Measurements from ENCODE around the gene BIVM. TPM values are rescaled to one million over a fixed set of nuclear protein-coding genes. Genes with fewer than 3 reads are reported as not detected.

BIVM gene
- total and polyA plus RNA-seq, 5 experiments from 2014 or later: 4.5 to 12.1 (median 8.7) TPM

- no peak overlapping the region for H3K4me3 Mint-ChIP-seq
- H3K9me3 Mint-ChIP-seq: no peaks in the 10 kb centered on the region
- H3K27me3 Mint-ChIP-seq: no peaks in the 10 kb centered on the region
- H3K4me1 Mint-ChIP-seq: peaks cover 12 to 30% (median 18%) of the 10 kb centered on the region in 4 donors
- peaks cover 11 to 92% (median 15%) of the 10 kb centered on the region in 3 donors for H3K36me3 Mint-ChIP-seq
- H3K27ac Mint-ChIP-seq: peak overlapping the region in 5 of 10 donors; percentile 51 to 70 (median 65)
- ATAC-seq (no peak), DNase-seq (no peak)
- POLR2A ChIA-PET: no interaction called here
These were observed 73.2 kb downstream of the BIVM start for GRCh38 chr13:102872131-102872530.

- peaks cover 11 to 92% (median 15%) of the 10 kb centered on the region in 3 donors for H3K36me3 Mint-ChIP-seq
- POLR2A ChIA-PET: no interaction called here
- no peaks in the 10 kb centered on the region for H3K27me3 Mint-ChIP-seq
- no peak for ATAC-seq
- no peak overlapping the region for H3K4me3 Mint-ChIP-seq
- DNase-seq: no peak
- peak overlapping the region in 4 of 10 donors; percentile 41 to 68 (median 60) for H3K27ac Mint-ChIP-seq
- H3K9me3 Mint-ChIP-seq: no peaks in the 10 kb centered on the region
- peaks cover 10 to 26% (median 15%) of the 10 kb centered on the region in 4 donors for H3K4me1 Mint-ChIP-seq
These were observed 73.6 kb downstream of the BIVM start for GRCh38 chr13:102872531-102872930.

DNA sequence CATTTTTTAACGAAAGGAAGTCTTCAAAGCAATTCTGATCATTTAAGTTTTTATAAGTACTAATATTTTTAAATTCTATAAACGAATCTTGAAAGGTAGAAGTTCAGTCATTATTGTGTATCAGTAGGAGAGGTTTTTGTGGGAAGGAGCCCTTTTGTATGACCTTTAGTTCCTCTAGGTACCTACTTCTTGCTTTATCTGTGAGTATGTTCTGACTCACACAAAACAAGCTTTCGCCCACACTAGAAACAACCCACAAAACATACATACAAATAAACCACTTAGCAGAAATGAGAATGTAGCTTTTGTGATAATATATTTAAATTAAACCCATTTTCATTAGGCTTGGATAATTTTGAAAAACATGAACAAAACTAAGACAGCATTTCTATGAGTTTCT lies 74.7 kb downstream of the BIVM start:
- peaks cover 11 to 94% (median 15%) of the 10 kb centered on the region in 3 donors for H3K36me3 Mint-ChIP-seq
- no peaks in the 10 kb centered on the region for H3K9me3 Mint-ChIP-seq
- ATAC-seq (no peak), DNase-seq (no peak)
- peak overlapping the region in 2 of 10 donors; percentile 16 to 62 for H3K27ac Mint-ChIP-seq
- peaks cover 9 to 24% (median 13%) of the 10 kb centered on the region in 4 donors for H3K4me1 Mint-ChIP-seq
- H3K4me3 Mint-ChIP-seq: no peak overlapping the region
- POLR2A ChIA-PET: no interaction called here
- no peaks in the 10 kb centered on the region for H3K27me3 Mint-ChIP-seq

- Mint-ChIP-seq H3K27ac (no peak overlapping the region), H3K27me3 (no peaks in the 10 kb centered on the region), H3K4me3 (no peak overlapping the region), H3K9me3 (no peaks in the 10 kb centered on the region), H3K36me3 (peaks cover 11 to 86% (median 15%) of the 10 kb centered on the region in 3 donors), H3K4me1 (peaks cover 8 to 18% (median 12%) of the 10 kb centered on the region in 4 donors)
- POLR2A ChIA-PET: no interaction called here
- DNase-seq (no peak), ATAC-seq (no peak)
These were observed 76.3 kb downstream of the BIVM start for GRCh38 chr13:102875256-102875655.

- peaks cover 0 to 7% (median 2%) of the 10 kb centered on the region in 4 donors for H3K4me1 Mint-ChIP-seq
These were observed 78.4 kb downstream of the BIVM start for GRCh38 chr13:102877303-102877702.

DNA sequence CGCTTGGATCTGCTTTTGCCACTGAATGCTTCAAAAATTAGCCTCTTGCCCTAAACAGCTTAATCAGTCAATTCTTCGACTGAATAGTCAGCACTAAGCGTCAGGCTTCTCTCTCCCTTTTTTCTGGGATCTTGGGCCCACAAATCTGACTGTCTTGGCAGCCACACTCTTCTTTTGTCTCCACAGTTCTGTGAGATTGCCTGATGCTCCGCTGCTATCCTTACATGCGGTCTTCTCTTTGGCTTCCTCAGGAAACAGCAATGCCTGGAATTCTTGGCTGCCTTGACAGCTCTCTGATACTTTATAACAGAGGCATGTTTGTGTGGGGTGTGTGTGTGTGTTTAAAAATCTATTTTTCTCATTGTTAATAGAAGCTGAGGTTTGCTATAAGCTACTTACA lies 79.6 kb downstream of the BIVM start:
- no peaks in the 10 kb centered on the region for H3K9me3 Mint-ChIP-seq
- ATAC-seq (no peak), DNase-seq (no peak)
- H3K36me3 Mint-ChIP-seq: peaks cover 11 to 67% (median 11%) of the 10 kb centered on the region in 3 donors
- H3K4me1 Mint-ChIP-seq: peaks cover 0 to 5% (median 0%) of the 10 kb centered on the region in 4 donors
- no peaks in the 10 kb centered on the region for H3K27me3 Mint-ChIP-seq
- peak overlapping the region in 3 of 10 donors; percentile 3 to 32 (median 5) for H3K27ac Mint-ChIP-seq
- H3K4me3 Mint-ChIP-seq: no peak overlapping the region
- POLR2A ChIA-PET: no interaction called here

More at GRCh38 chr13:102877303-102877702, 78.4 kb downstream of the BIVM start:
- no peak overlapping the region for H3K27ac Mint-ChIP-seq
- no peaks in the 10 kb centered on the region for H3K9me3 Mint-ChIP-seq
- no peaks in the 10 kb centered on the region for H3K27me3 Mint-ChIP-seq
- peaks cover 11 to 72% (median 11%) of the 10 kb centered on the region in 3 donors for H3K36me3 Mint-ChIP-seq
- DNase-seq (no peak), ATAC-seq (no peak)
- no peak overlapping the region for H3K4me3 Mint-ChIP-seq
- POLR2A ChIA-PET: no interaction called here

DNA sequence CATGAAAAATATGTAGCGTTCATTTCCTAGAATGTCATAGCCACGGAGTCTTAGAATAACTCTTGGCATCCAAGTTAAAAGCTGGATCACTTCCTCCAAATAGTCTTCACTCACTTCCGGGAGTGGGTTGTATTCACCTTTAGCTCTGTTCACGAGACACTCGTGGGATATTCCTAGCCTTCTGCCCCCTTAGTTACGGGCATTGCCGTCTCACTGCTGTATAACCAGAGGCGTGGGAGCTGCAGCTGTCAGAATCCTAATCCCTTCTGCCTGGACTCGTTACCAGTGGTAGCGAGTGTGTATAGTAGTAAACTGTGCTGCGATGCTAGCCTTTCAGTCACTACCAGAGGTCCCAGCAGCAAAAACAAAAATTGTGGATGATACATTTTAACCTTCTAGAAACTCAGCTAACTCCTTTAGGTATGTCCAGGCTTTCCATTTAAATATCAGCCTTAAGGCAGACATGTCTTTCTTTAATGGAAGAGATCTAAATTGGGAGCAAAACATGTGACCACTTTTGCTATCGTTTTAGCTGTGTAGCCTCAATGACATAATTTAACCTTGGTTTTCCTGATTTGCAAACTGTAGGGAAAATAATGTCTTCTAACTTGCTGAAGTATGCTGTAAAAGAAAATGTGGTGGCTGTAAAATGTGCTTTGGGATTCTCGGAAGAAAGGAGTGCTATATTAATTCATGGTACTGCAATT lies 81.0 kb downstream of the BIVM start:
- no peak for ATAC-seq
- Mint-ChIP-seq H3K9me3 (no peaks in the 10 kb centered on the region), H3K4me3 (no peak overlapping the region), H3K27me3 (no peaks in the 10 kb centered on the region), H3K27ac (no peak overlapping the region), H3K36me3 (peaks cover 9 to 57% (median 11%) of the 10 kb centered on the region in 3 donors), H3K4me1 (peaks cover 0 to 5% (median 0%) of the 10 kb centered on the region in 4 donors)
- POLR2A ChIA-PET: no interaction called here
- DNase-seq: no peak

DNA sequence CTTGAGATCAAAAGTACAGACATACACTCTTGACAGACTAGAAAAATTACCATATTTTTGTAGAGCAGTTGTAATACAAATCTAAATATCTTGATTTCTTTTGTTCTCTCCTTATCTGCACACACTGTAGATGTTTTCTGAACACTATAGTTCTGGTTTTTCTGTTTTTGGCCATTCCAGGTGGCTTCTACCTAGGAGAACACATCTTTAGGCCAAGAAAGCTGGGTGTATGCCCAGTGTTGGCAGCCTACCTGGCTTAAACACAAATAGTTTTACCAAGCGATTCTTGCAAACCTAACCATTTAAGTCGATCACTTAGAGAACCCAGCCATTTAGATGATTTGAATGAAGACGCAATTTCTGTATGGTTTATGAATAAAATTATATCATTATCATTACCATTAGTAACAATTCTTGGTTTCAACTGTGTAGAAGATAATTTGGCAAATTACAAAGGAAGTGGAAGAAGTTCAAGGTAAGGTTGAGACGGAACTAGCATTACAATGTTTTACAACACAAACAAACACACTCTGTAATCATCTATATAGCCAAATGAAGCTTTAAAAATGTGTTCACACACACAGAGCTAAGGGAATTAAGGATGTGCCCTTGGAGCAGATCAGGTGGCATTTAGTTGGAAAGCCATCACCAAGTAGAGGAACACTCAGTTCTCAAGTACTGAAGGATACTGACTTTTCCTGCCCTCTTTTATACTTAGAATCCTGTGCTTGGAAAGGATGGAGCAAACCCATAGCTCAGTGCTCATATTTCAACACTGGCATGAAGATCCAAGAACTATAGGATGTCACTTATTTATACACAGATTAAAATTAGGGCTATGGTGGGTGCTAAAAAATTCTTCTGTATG lies 83.1 kb downstream of the BIVM start:
- POLR2A ChIA-PET: no interaction called here
- H3K27ac Mint-ChIP-seq: no peak overlapping the region
- no peak for DNase-seq
- no peaks in the 10 kb centered on the region for H3K27me3 Mint-ChIP-seq
- no peaks in the 10 kb centered on the region for H3K9me3 Mint-ChIP-seq
- ATAC-seq: no peak
- H3K4me3 Mint-ChIP-seq: no peak overlapping the region
- peaks cover 0 to 36% (median 0%) of the 10 kb centered on the region in 3 donors for H3K36me3 Mint-ChIP-seq
- H3K4me1 Mint-ChIP-seq: peaks cover 0 to 5% (median 0%) of the 10 kb centered on the region in 4 donors

Other genes with a start within 250 kb of the BIVM start
- gene TPP2, start 202.1 kb upstream of the BIVM start, total RNA-seq: 100 to 1,000 TPM; 210 to 224 TPM
- gene TPP2, start 202.1 kb upstream of the BIVM start, polyA plus RNA-seq: 10 to 100 TPM; 52.3 to 64.7 (median 61.1) TPM
- gene METTL21C, start 104.1 kb upstream of the BIVM start, total RNA-seq: not detected
- under 1 TPM in 1 of 3 donors, not detected in 2; 0.15 TPM for gene METTL21C, start 104.1 kb upstream of the BIVM start, polyA plus RNA-seq
- 10 to 100 TPM; 11.1 to 12.2 TPM for gene TEX30, start 25.3 kb upstream of the BIVM start, total RNA-seq
- gene TEX30, start 25.3 kb upstream of the BIVM start, polyA plus RNA-seq: 10 to 100 TPM; 23.8 to 25.0 (median 24.3) TPM
- gene POGLUT2, start 143 bp upstream of the BIVM start, total RNA-seq: 1 to 10 TPM in 1 of 2 experiments, under 1 TPM in 1; 0.60 to 1.1 TPM
- gene POGLUT2, start 143 bp upstream of the BIVM start, polyA plus RNA-seq: under 1 TPM in 2 of 3 donors, not detected in 1; 0.56 to 0.81 TPM
- 100 to 1,000 TPM; 147 to 148 TPM for gene ERCC5, start 46.9 kb downstream of the BIVM start, total RNA-seq
- 10 to 100 TPM; 42.2 to 56.9 (median 53.1) TPM for gene ERCC5, start 46.9 kb downstream of the BIVM start, polyA plus RNA-seq